Measurements from ENCODE around the gene RHOH.

RHOH gene

DNA sequence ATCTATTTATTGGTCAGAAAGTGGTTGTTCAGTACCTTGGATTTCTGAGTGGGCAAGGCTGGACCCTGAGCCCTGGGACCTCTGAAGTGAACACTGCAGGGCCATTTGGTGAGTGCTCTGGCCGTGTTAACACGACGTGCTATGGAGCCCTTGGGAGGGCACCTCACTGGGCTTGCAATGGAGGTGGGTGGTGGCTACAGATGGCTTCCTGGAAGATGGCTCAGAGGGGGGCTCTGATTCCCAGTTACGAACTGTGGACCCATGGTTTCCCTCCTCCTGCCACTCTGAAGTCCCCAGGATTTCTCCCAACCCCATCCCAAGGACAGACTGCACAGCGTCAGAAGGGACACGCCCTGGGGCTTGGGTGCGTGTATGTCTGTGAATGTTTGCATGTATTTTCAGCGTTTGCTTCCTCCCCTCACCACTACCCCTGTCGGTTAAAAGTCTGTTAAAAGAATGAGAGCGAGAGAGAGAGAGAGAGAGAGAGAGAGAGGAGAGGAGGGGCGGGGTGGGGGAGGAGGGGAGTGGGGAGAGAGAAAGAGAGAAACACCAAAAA is 3.7 kb upstream of the RHOH start:
- no peak overlapping the region for H3K27ac ChIP-seq
- no peak for DNase-seq (ENCODE audit: low spot score)
- TF ChIP-seq, protein P1, sequence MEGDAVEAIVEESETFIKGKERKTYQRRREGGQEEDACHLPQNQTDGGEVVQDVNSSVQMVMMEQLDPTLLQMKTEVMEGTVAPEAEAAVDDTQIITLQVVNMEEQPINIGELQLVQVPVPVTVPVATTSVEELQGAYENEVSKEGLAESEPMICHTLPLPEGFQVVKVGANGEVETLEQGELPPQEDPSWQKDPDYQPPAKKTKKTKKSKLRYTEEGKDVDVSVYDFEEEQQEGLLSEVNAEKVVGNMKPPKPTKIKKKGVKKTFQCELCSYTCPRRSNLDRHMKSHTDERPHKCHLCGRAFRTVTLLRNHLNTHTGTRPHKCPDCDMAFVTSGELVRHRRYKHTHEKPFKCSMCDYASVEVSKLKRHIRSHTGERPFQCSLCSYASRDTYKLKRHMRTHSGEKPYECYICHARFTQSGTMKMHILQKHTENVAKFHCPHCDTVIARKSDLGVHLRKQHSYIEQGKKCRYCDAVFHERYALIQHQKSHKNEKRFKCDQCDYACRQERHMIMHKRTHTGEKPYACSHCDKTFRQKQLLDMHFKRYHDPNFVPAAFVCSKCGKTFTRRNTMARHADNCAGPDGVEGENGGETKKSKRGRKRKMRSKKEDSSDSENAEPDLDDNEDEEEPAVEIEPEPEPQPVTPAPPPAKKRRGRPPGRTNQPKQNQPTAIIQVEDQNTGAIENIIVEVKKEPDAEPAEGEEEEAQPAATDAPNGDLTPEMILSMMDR (IDR thresholded peaks at IDR 0.05): no peak
- H3K4me3 ChIP-seq: no peak overlapping the region

DNA sequence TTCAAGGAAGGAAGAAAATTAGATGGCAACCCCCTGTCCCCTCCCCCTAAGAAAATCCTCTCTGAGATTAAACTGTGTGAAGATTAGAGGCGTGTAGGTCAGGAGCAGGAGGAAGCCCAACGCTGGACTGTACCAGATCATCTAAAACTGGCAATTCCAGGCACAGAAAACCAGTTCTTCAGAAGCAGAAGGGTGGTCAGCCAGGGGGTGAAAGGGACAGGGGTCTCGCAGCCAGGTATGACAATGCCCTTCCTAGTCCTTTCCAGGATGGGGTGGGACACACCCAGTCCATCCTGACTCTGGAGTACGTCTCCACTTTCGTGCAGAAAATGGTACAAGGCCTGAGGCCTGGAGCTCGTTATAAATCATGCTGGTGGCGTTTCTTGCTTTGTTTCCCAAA is 3.3 kb upstream of the RHOH start:
- TF ChIP-seq, protein P1 (IDR thresholded peaks at IDR 0.05): no peak
- Histone ChIP-seq H3K4me3 (no peak overlapping the region), H3K27ac (no peak overlapping the region)
- DNase-seq (ENCODE audit: low spot score): no peak

DNA sequence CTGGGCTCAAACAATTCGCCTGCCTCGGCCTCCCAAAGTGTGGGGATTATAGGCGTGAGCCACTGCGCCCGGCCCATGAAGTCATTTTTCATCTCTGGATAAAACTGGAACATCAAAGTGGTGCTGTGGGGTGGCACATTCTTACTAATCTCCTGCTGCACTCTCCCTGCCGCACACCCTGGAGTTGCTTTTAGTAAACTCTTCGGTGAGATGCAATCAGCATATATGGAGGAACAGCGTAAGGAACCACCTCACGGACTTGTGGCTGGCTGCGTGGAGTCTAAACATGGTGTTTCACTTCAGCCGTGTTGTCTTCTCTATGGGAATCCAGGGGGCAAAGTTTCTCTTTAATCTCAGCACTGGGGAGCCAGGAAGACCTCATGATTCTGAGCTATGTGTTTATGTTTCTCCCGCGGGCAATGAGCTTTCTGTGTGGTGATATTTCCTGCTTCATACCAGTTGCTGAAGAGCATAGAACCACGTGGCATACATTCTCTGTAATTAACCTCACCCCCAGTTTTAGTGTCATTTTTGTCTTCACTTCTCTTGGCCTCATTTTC is 2.1 kb upstream of the RHOH start:
- no peak for DNase-seq (ENCODE audit: low spot score)
- TF ChIP-seq, protein P1 (IDR thresholded peaks at IDR 0.05): no peak
- H3K4me3 ChIP-seq: no peak overlapping the region
- no peak overlapping the region for H3K27ac ChIP-seq

DNA sequence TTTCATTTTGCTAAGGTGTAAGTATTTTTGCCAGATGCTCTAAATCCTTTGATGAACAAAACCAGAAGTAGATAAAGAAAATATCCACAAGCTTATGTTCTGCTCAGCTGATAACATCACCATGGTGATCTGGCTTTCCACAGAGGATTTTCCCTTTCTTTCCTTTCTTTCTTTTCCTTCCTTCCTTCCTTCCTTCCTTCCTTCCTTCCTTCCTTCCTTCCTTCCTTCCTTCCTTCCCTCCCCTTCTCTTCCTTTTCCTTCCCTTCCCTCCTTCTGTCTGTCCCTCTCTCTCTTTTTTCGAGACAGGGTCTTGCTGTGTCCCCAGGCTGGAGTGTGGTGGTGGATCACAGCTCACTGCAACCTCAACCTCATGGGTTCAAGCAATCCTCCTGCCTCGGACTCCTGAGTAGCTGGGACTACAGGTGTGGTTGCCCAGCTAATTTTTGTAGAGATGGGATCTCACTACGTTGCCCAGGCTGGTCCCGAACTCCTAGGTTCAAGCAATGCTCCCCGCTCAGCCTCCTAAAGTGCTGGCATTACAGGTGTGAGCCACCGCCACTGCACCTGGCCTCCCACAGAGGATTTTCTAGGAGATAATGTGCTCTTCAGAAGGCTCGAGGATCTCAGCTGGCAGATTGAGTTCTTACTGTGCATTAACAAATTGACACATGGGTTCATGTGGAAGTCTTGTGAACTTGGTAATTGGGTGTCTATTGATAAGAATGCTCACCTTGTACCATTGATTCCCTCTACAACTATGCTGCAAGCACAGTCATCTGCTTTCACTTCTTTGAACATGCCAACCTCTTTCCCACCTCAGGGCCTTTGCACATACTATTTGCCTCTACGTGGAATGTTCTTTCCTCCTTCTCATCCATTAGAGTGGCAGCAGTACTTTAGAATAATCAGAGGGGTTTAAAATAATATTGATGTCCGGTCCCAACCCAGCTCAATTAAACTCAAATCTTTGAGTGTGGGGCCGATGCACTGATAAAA is 1.4 kb upstream of the RHOH start:
- TF ChIP-seq, protein P1 (IDR thresholded peaks at IDR 0.05): no peak
- no peak for DNase-seq (ENCODE audit: low spot score)
- Histone ChIP-seq H3K4me3 (no peak overlapping the region), H3K27ac (no peak overlapping the region)

DNA sequence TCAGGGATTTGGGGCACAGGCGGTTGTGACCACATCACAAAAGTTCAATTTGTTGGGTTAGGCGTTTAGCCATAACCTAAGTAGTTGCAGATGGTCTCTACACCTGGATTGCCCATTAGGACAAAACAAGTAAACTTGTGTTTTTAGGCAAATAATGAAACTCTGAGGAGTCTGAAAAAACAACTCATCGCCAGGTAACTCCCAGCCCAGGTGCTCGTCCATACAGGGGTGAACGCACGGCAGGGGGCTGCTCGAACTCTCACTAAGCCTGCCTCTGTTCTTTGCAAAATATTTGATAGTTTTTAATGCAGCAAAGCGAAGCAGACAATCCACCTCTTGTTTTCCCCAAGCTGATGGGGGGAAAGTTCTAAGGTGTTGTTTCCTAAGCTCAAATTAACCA is 559 bp upstream of the RHOH start:
- TF ChIP-seq, protein P1 (IDR thresholded peaks at IDR 0.05): no peak
- no peak overlapping the region for H3K27ac ChIP-seq
- no peak for DNase-seq (ENCODE audit: low spot score)

DNA sequence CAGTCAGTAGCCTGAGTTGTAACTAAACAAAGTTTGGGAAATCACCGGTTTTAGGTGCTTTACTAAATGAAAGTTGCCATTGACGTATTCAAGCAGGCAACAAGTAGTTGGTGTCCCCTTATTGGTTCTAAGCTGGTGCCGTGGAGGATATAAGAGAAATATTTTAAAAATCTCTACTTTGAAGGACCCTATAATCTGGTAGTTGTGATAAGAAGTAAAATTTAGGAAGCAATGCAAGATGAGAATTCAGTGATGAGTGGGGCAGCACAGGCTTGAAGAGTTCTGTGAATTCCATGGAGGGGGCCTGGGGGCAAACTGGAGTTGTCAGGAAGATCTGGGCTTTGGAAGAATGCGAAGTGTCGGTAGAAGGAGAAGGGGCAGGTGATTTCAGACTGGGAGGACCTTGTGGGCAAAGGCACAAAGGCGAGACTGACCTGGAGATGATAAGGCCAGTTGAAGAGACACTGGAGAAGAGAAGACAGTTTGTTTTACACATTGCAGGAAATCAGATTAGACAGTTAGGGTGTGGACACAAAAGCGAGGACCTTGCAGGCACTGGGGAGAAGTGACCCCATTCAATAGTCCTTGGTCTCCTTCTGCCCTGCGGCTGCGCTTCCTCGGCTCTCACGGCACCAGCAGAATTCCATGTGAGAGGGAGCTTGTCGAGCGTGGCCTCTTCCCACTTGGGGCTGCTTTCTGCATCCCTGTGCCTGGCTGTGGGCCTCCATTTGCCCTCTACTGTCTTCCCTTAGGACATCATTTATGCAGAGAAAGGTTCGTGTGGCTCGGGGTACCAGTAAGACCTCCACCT is 1.3 kb downstream of the RHOH start:
- H3K27ac ChIP-seq: no peak overlapping the region
- TF ChIP-seq, protein P1 (IDR thresholded peaks at IDR 0.05): no peak
- DNase-seq (ENCODE audit: low spot score): no peak
- peak overlapping the region; percentile 10 for H3K4me3 ChIP-seq

More for the DNA sequence above, 559 bp upstream of the RHOH start:
- no peak overlapping the region for H3K4me3 ChIP-seq

All from coronary artery (tissue), 2 donors.